GM12891 (cell line): ENCODE measurements around the gene KIR3DL3.
"Not testable (repeated sequence)": the region's sequence is repeated elsewhere in the genome, so short reads cannot be mapped to it uniquely, and the experiment has no call there.

ENCODE experiments used
- POLR2A ChIP-seq: IDR thresholded peaks from 2 replicates; pipeline ENCODE4 v1.6.1; 2011; ENCODE audit warnings: low read depth, low read length, control low read depth
- POLR2AphosphoS5 ChIP-seq: IDR thresholded peaks from 2 replicates; pipeline ENCODE4 v1.6.1; 2011; ENCODE audit warnings: low read depth, low read length, control low read depth
- POU2F2 ChIP-seq: IDR thresholded peaks from 2 replicates; pipeline ENCODE4 v1.6.1; 2011; ENCODE audit warnings: low read depth, mild to moderate bottlenecking, control low read depth, low read length, moderate library complexity
- SPI1 ChIP-seq: IDR thresholded peaks from 2 replicates; pipeline ENCODE4 v1.6.1; 2011; ENCODE audit warnings: low read depth, low read length, control low read depth
- TAF1 ChIP-seq: IDR thresholded peaks from 2 replicates; pipeline ENCODE4 v1.6.1; 2011; ENCODE audit warnings: low read depth, low read length, control low read depth

GRCh38 chr19:54777851-54778250 is 53.6 kb downstream of the KIR3DL3 start:
- not testable (repeated sequence) for TF ChIP-seq POLR2AphosphoS5, POU2F2, TAF1, POLR2A, SPI1
